Skin epidermis (tissue), 12 donors: ENCODE measurements around the gene WASF3.

Source experiments
- H3K27ac ChIP-seq, 21 experiments: fragments of 200-600 bp; sonication (generic) in 11 of 21; one replicate each; pipeline ENCODE4 v1.5.0; 2020; ENCODE audit warnings: mild to moderate bottlenecking in 3 of 21, inconsistent platforms in 2 of 21, moderate library complexity in 2 of 21
- H3K4me3 ChIP-seq, 7 experiments: fragments of 200-600 bp; sonication (generic) in 2 of 7; one replicate each; pipeline ENCODE4 v1.5.0; 2020; ENCODE audit warnings: inconsistent platforms in 2 of 7, mild to moderate bottlenecking in 2 of 7, moderate library complexity in 1 of 7

Gene WASF3

DNA sequence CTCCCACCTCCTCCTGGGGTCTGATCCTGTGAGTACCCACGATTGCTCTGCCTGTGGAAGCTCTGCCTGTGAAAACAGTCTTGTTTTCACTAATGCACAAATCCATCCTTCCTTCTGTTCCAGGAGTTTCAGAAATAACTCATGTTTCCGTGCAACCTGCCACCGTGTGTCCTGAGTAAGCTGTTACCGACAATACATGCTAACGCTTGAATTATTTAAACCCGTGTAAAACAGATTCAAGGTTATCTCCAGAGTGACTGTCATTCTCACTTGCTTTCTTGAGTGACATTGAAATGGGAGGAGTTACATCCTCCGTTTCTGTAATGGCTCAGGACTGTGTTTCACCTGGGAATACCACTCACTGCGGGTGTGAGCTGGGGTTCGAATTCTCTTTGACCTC, 178.2 kb downstream of the WASF3 start:
- Histone ChIP-seq H3K27ac (no peak overlapping the region), H3K4me3 (no peak overlapping the region)
